ENCODE measurements around the gene PPFIA1. TPM values are rescaled to one million over a fixed set of nuclear protein-coding genes. Genes with fewer than 3 reads are reported as not detected.
"Not testable (repeated sequence)": the region's sequence is repeated elsewhere in the genome, so short reads cannot be mapped to it uniquely, and the experiment has no call there.

PPFIA1 gene
- total RNA-seq, 6 donors from 2014 or later = 53.7 to 164 (median 83.3) TPM

DNA sequence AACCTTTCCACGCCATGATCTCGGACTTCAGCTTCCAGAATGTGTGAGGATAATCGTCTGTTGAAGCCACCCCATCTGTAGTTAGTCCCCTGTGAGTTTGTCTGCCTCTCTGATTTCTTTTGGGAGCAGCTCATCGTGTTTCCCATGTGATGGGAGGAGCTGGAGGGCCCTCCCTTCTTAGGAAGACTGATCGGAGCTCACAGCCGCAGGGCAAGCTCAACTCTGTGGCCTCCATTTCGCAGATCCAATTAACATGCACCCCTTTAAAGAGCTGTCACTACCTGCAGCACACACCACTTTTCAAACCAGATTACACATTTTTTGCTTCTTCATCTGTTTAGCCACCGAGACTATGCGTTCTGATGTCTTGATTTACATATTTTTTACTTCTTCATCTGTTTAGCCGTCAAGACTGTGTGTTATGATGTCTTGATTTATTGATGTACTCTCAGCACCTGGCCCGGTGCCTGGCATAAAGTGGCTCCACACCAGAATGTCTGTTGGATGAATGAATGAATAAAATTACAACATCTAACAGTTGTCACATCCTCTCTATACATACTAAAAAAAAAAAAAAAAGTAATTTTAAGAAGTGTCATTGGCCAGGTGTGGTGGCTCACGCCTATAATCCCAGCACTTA, 14.9 kb upstream of the PPFIA1 start:
- DNase-seq (no peak), ATAC-seq (ENCODE audit: low FRiP score in 2 of 2) (no peak)
- Histone ChIP-seq H3K4me3 (no peak overlapping the region), H3K9me3 (no peaks in the 10 kb centered on the region), H3K4me1 (no peaks in the 10 kb centered on the region), H3K36me3 (no peaks in the 10 kb centered on the region), H3K27ac (no peak overlapping the region), H3K27me3 (no peaks in the 10 kb centered on the region)
- WGBS, 2 donors = 67 to 71% methylated on average over 12 of the region's 12 CpGs
- TF ChIP-seq, protein P1, sequence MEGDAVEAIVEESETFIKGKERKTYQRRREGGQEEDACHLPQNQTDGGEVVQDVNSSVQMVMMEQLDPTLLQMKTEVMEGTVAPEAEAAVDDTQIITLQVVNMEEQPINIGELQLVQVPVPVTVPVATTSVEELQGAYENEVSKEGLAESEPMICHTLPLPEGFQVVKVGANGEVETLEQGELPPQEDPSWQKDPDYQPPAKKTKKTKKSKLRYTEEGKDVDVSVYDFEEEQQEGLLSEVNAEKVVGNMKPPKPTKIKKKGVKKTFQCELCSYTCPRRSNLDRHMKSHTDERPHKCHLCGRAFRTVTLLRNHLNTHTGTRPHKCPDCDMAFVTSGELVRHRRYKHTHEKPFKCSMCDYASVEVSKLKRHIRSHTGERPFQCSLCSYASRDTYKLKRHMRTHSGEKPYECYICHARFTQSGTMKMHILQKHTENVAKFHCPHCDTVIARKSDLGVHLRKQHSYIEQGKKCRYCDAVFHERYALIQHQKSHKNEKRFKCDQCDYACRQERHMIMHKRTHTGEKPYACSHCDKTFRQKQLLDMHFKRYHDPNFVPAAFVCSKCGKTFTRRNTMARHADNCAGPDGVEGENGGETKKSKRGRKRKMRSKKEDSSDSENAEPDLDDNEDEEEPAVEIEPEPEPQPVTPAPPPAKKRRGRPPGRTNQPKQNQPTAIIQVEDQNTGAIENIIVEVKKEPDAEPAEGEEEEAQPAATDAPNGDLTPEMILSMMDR (IDR thresholded peaks at IDR 0.05) = no peak
- TF ChIP-seq POLR2AphosphoS5 (IDR thresholded peaks at IDR 0.05) (no peak), EP300 (IDR thresholded peaks at IDR 0.05) (no peak), POLR2A (IDR thresholded peaks at IDR 0.05) (no peak)

DNA sequence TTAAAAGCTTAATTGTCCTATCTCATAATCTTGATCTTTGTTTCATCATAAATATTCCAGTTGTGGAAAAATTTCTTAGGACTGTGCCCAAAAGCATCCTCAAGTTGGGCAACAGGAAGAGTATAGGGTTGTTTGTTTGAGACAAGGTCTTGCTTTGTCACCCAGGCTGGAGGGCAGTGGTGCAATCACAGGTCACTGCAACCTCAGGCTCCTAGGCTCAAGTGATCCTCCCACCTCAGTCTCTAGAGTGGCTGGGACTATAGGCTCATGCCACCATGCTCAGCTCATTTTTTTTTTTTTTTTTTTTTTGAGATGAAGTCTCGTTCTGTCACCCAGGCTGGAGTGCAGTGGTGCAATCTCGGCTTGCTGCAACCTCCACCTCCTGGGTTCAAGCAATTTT, 11.4 kb upstream of the PPFIA1 start:
- H3K27me3 ChIP-seq; ATAC-seq (ENCODE audit: low FRiP score in 2 of 2); H3K27ac ChIP-seq; H3K36me3 ChIP-seq; H3K9me3 ChIP-seq; H3K4me3 ChIP-seq; H3K4me1 ChIP-seq: not testable (repeated sequence)
- WGBS, 2 donors = 69 to 90% methylated on average over 2 of the region's 2 CpGs
- peak in 1 of 2 donors; percentile 28 for DNase-seq

DNA sequence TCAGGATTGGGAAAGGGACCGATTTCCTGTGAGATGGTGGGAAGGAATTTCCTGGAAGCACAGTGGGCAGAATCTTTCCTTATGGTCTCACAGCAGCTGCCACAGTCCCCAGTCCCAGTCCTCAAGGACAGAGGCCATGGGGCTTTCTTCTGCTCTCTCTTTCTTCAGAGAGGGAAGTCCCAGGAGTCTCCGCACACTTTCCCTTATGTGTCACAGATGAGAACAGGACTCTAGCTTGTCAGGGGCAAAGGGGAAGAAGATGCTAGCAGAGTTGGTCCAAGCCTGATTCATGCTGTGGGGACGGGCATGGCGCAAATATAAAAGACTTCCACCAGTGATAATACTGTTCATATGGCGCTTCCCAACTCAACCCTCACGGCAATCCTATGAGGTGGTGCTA, 7.5 kb upstream of the PPFIA1 start:
- H3K4me3 ChIP-seq = no peak overlapping the region

DNA sequence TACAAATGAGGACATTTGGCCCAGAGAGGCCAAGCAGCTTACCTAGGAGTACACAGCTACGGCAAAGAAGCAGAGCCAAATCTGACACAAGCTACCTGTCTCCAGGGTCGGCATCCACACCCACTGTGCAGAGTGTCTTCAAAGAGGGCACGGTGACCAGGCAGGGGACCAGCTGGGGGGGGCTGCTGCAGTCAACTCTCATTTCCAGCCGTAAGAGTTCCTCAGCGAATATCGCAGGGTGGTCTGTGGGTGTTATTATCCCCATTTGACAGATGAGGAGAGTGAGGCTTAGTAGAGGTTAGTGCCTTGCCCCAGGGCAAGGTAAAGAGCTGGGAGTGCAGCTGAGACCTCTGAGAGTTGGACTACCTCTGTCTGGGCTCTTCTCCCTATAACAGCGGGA, 7.1 kb upstream of the PPFIA1 start:
- no peak for TF ChIP-seq EP300 (IDR thresholded peaks at IDR 0.05)
- no peak for TF ChIP-seq POLR2AphosphoS5 (IDR thresholded peaks at IDR 0.05)
- TF ChIP-seq POLR2A (IDR thresholded peaks at IDR 0.05) = no peak
- TF ChIP-seq, protein P1 (IDR thresholded peaks at IDR 0.05) = no peak
- 86 to 93% methylated on average over 3 to 7 of the region's 7 CpGs for WGBS, 2 donors
- no peak overlapping the region for H3K4me3 ChIP-seq
- peak in 1 of 2 donors; percentile 19 for ATAC-seq (ENCODE audit: low FRiP score in 2 of 2)
- no peak for DNase-seq
- H3K9me3 ChIP-seq = no peaks in the 10 kb centered on the region
- H3K36me3 ChIP-seq = no peaks in the 10 kb centered on the region
- H3K27me3 ChIP-seq = no peaks in the 10 kb centered on the region
- H3K27ac ChIP-seq = no peak overlapping the region
- H3K4me1 ChIP-seq = no peaks in the 10 kb centered on the region

More for the DNA sequence above, 7.5 kb upstream of the PPFIA1 start:
- TF ChIP-seq, protein P1 (IDR thresholded peaks at IDR 0.05) = no peak
- TF ChIP-seq EP300 (IDR thresholded peaks at IDR 0.05) = no peak
- no peak for TF ChIP-seq POLR2AphosphoS5 (IDR thresholded peaks at IDR 0.05)
- TF ChIP-seq POLR2A (IDR thresholded peaks at IDR 0.05) = no peak
- 90 to 94% methylated on average over 6 of the region's 6 CpGs for WGBS, 2 donors
- Histone ChIP-seq H3K36me3 (no peaks in the 10 kb centered on the region), H3K27ac (no peak overlapping the region), H3K9me3 (no peaks in the 10 kb centered on the region), H3K27me3 (no peaks in the 10 kb centered on the region), H3K4me1 (no peaks in the 10 kb centered on the region)
- ATAC-seq (ENCODE audit: low FRiP score in 2 of 2) (no peak), DNase-seq (no peak)

DNA sequence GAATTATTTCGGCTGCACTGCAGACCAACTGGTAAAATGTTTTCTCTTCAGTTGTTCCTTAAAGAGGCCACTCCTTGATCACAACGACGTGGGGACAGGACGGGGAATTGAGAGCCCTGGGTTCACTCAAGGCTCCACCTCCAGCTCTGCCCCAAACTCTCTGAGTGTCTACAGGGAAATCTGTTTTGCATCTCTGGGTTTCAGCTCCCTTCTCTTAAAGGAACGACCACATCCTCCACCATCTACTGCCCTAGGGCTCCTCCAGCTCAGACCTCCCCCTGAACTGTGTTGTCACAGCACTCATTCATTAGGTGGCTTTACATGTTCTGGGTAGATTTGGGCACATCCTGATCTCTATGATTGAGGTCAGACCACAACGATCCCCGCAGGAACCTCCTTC, 5.1 kb upstream of the PPFIA1 start:
- ATAC-seq (ENCODE audit: low FRiP score in 2 of 2) (no peak), DNase-seq (no peak)
- WGBS, 2 donors = 40 to 46% methylated on average over 7 of the region's 7 CpGs

More for the DNA sequence above, 5.1 kb upstream of the PPFIA1 start:
- peaks cover 6 to 8% (median 7%) of the 10 kb centered on the region in 4 donors for H3K4me1 ChIP-seq
- H3K36me3 ChIP-seq = no peaks in the 10 kb centered on the region
- TF ChIP-seq EP300 (IDR thresholded peaks at IDR 0.05) = no peak
- TF ChIP-seq, protein P1 (IDR thresholded peaks at IDR 0.05) = no peak
- no peak for TF ChIP-seq POLR2AphosphoS5 (IDR thresholded peaks at IDR 0.05)
- TF ChIP-seq POLR2A (IDR thresholded peaks at IDR 0.05) = no peak
- no peak overlapping the region for H3K4me3 ChIP-seq
- H3K27ac ChIP-seq = no peak overlapping the region
- no peaks in the 10 kb centered on the region for H3K9me3 ChIP-seq
- H3K27me3 ChIP-seq = no peaks in the 10 kb centered on the region

Data from upper lobe of left lung (tissue), 6 donors.